ENCODE results near the gene SLC25A29. TPM values are rescaled to one million over a fixed set of nuclear protein-coding genes. Genes with fewer than 3 reads are reported as not detected.
"Not testable (repeated sequence)": the region's sequence is repeated elsewhere in the genome, so short reads cannot be mapped to it uniquely, and the experiment has no call there.

SLC25A29 gene
- polyA plus RNA-seq (2013, experiment 1 of 2) = 53.2 TPM
- 53.9 TPM for polyA plus RNA-seq (2013, experiment 2 of 2)

- peak within 1 kb of the TSS; percentile 78 for H3K27ac ChIP-seq (ENCODE audit: low read depth, low read length)
- H3K4me3 ChIP-seq (ENCODE audit: low read length) = peak within 1 kb of the TSS; percentile 92
- no peaks in the 10 kb centered on the region for H3K9me3 ChIP-seq (ENCODE audit: insufficient read depth, low read depth, low read length)
- peak within 1 kb of the TSS; percentile 95 for H3K9ac ChIP-seq (ENCODE audit: low read depth, low read length)
- no peaks in the 10 kb centered on the region for H3K27me3 ChIP-seq (ENCODE audit: insufficient read depth, low read length)
- H3K36me3 ChIP-seq (ENCODE audit: insufficient read depth, low read length) = 0 out of 2 replicates have a peak, but pooled peaks cover 5% of the 10 kb centered on the region
- under 1% methylated on average over 131 of the region's 131 CpGs for WGBS
- H3K4me1 ChIP-seq (ENCODE audit: insufficient read depth, low read length) = peaks cover 10% of the 10 kb centered on the region
These were observed at the start of gene SLC25A29 for GRCh38 chr14:100306101-100306997. SLC25A29 (minus strand) TSS chr14:100306444; CDS start chr14:100306232, 212 bp downstream.

GRCh38 chr14:100350986-100351385 lies 44.7 kb upstream of the SLC25A29 start:
- 94% methylated on average over 5 of the region's 5 CpGs for WGBS
- Histone ChIP-seq H3K9ac (ENCODE audit: low read depth, low read length) (no peak overlapping the region), H3K27ac (ENCODE audit: low read depth, low read length) (no peak overlapping the region), H3K9me3 (ENCODE audit: insufficient read depth, low read depth, low read length) (no peaks in the 10 kb centered on the region), H3K4me1 (ENCODE audit: insufficient read depth, low read length) (no peaks in the 10 kb centered on the region), H3K36me3 (ENCODE audit: insufficient read depth, low read length) (peaks cover 87% of the 10 kb centered on the region), H3K27me3 (ENCODE audit: insufficient read depth, low read length) (no peaks in the 10 kb centered on the region), H3K4me3 (ENCODE audit: low read length) (no peak overlapping the region)

GRCh38 chr14:100350276-100350926 lies 44.2 kb upstream of the SLC25A29 start:
- Histone ChIP-seq H3K27ac (ENCODE audit: low read depth, low read length) (no peak overlapping the region), H3K36me3 (ENCODE audit: insufficient read depth, low read length) (peaks cover 87% of the 10 kb centered on the region), H3K4me1 (ENCODE audit: insufficient read depth, low read length) (no peaks in the 10 kb centered on the region), H3K9ac (ENCODE audit: low read depth, low read length) (no peak overlapping the region), H3K27me3 (ENCODE audit: insufficient read depth, low read length) (no peaks in the 10 kb centered on the region), H3K9me3 (ENCODE audit: insufficient read depth, low read depth, low read length) (no peaks in the 10 kb centered on the region), H3K4me3 (ENCODE audit: low read length) (no peak overlapping the region)
- WGBS = 96% methylated on average over 10 of the region's 11 CpGs

- no peak overlapping the region for H3K27ac ChIP-seq (ENCODE audit: low read depth, low read length)
- no peaks in the 10 kb centered on the region for H3K27me3 ChIP-seq (ENCODE audit: insufficient read depth, low read length)
- no peak overlapping the region for H3K4me3 ChIP-seq (ENCODE audit: low read length)
- WGBS = 89% methylated on average over 14 of the region's 14 CpGs
- no peak overlapping the region for H3K9ac ChIP-seq (ENCODE audit: low read depth, low read length)
- H3K4me1 ChIP-seq (ENCODE audit: insufficient read depth, low read length) = no peaks in the 10 kb centered on the region
- H3K9me3 ChIP-seq (ENCODE audit: insufficient read depth, low read depth, low read length) = no peaks in the 10 kb centered on the region
- H3K36me3 ChIP-seq (ENCODE audit: insufficient read depth, low read length) = peaks cover 76% of the 10 kb centered on the region
These were observed 42.8 kb upstream of the SLC25A29 start for GRCh38 chr14:100348784-100349685.

GRCh38 chr14:100348253-100348729 lies 42.0 kb upstream of the SLC25A29 start:
- H3K27ac ChIP-seq (ENCODE audit: low read depth, low read length) = no peak overlapping the region
- H3K4me1 ChIP-seq (ENCODE audit: insufficient read depth, low read length) = no peaks in the 10 kb centered on the region
- peaks cover 71% of the 10 kb centered on the region for H3K36me3 ChIP-seq (ENCODE audit: insufficient read depth, low read length)
- H3K9ac ChIP-seq (ENCODE audit: low read depth, low read length) = no peak overlapping the region
- H3K4me3 ChIP-seq (ENCODE audit: low read length) = no peak overlapping the region
- WGBS = 96% methylated on average over 12 of the region's 12 CpGs
- no peaks in the 10 kb centered on the region for H3K27me3 ChIP-seq (ENCODE audit: insufficient read depth, low read length)
- H3K9me3 ChIP-seq (ENCODE audit: insufficient read depth, low read depth, low read length) = no peaks in the 10 kb centered on the region

- H3K9me3 ChIP-seq (ENCODE audit: insufficient read depth, low read depth, low read length) = no peaks in the 10 kb centered on the region
- no peak overlapping the region for H3K4me3 ChIP-seq (ENCODE audit: low read length)
- WGBS = 93% methylated on average over 12 of the region's 12 CpGs
- peaks cover 73% of the 10 kb centered on the region for H3K36me3 ChIP-seq (ENCODE audit: insufficient read depth, low read length)
- no peaks in the 10 kb centered on the region for H3K27me3 ChIP-seq (ENCODE audit: insufficient read depth, low read length)
- H3K4me1 ChIP-seq (ENCODE audit: insufficient read depth, low read length) = no peaks in the 10 kb centered on the region
- H3K27ac ChIP-seq (ENCODE audit: low read depth, low read length) = no peak overlapping the region
- H3K9ac ChIP-seq (ENCODE audit: low read depth, low read length) = no peak overlapping the region
These were observed 40.3 kb upstream of the SLC25A29 start for GRCh38 chr14:100346306-100347091.

GRCh38 chr14:100345711-100346110 lies 39.5 kb upstream of the SLC25A29 start:
- peaks cover 72% of the 10 kb centered on the region for H3K36me3 ChIP-seq (ENCODE audit: insufficient read depth, low read length)
- WGBS = 96% methylated on average over 17 of the region's 17 CpGs
- H3K27me3 ChIP-seq (ENCODE audit: insufficient read depth, low read length) = no peaks in the 10 kb centered on the region
- H3K4me3 ChIP-seq (ENCODE audit: low read length) = no peak overlapping the region
- H3K9ac ChIP-seq (ENCODE audit: low read depth, low read length) = no peak overlapping the region
- no peaks in the 10 kb centered on the region for H3K4me1 ChIP-seq (ENCODE audit: insufficient read depth, low read length)
- no peaks in the 10 kb centered on the region for H3K9me3 ChIP-seq (ENCODE audit: insufficient read depth, low read depth, low read length)
- H3K27ac ChIP-seq (ENCODE audit: low read depth, low read length) = no peak overlapping the region

- 96% methylated on average over 18 of the region's 35 CpGs for WGBS
- H3K4me3 ChIP-seq (ENCODE audit: low read length); H3K9me3 ChIP-seq (ENCODE audit: insufficient read depth, low read depth, low read length); H3K4me1 ChIP-seq (ENCODE audit: insufficient read depth, low read length); H3K27me3 ChIP-seq (ENCODE audit: insufficient read depth, low read length); H3K9ac ChIP-seq (ENCODE audit: low read depth, low read length); H3K27ac ChIP-seq (ENCODE audit: low read depth, low read length): not testable (repeated sequence)
- H3K36me3 ChIP-seq (ENCODE audit: insufficient read depth, low read length) = peaks cover 73% of the 10 kb centered on the region
These were observed 38.4 kb upstream of the SLC25A29 start for GRCh38 chr14:100344657-100345056.

GRCh38 chr14:100342826-100343225 lies 36.6 kb upstream of the SLC25A29 start:
- H3K4me3 ChIP-seq (ENCODE audit: low read length); H3K4me1 ChIP-seq (ENCODE audit: insufficient read depth, low read length); H3K9me3 ChIP-seq (ENCODE audit: insufficient read depth, low read depth, low read length); H3K27me3 ChIP-seq (ENCODE audit: insufficient read depth, low read length); H3K27ac ChIP-seq (ENCODE audit: low read depth, low read length); H3K9ac ChIP-seq (ENCODE audit: low read depth, low read length): not testable (repeated sequence)
- WGBS = 96% methylated on average over 12 of the region's 12 CpGs
- peaks cover 65% of the 10 kb centered on the region for H3K36me3 ChIP-seq (ENCODE audit: insufficient read depth, low read length)

- Histone ChIP-seq H3K27ac (ENCODE audit: low read depth, low read length) (no peak overlapping the region), H3K4me1 (ENCODE audit: insufficient read depth, low read length) (no peaks in the 10 kb centered on the region), H3K9ac (ENCODE audit: low read depth, low read length) (no peak overlapping the region), H3K36me3 (ENCODE audit: insufficient read depth, low read length) (peaks cover 67% of the 10 kb centered on the region), H3K9me3 (ENCODE audit: insufficient read depth, low read depth, low read length) (no peaks in the 10 kb centered on the region), H3K27me3 (ENCODE audit: insufficient read depth, low read length) (no peaks in the 10 kb centered on the region), H3K4me3 (ENCODE audit: low read length) (no peak overlapping the region)
- 93% methylated on average over 11 of the region's 11 CpGs for WGBS
These were observed 36.0 kb upstream of the SLC25A29 start for GRCh38 chr14:100342195-100342594.

All from HUES64 (cell line).